GM10847 (cell line): ENCODE results near the gene COPZ1.

Experiments used
- POLR2A ChIP-seq: IDR thresholded peaks from 2 replicates; pipeline ENCODE4 v1.6.1; 2011; ENCODE audit not compliant: insufficient read length; ENCODE audit errors: extremely low read depth

COPZ1 gene

DNA sequence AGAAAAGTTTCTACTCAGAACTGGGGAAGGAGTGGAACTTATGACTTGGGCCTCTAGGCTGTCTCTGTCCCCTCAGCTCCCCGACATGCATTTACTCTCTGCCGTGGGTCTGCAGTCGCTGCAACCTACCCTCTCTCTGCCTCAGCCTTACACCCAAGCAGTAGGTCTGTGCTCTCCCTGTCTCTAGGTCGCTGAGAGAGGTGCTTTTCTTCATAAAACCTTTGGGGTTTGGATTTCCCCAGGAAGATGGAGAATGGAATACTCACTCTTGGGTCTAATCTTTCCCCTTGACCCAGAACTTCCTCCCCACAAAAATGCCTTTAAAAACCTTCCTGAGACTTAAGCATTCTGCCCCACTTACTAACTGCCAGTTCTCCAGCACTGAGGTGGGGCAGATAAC is 26.4 kb downstream of the COPZ1 start:
- TF ChIP-seq POLR2A: no peak

GRCh38 chr12:54352022-54352531 is 27.1 kb downstream of the COPZ1 start:
- TF ChIP-seq POLR2A: no peak

DNA sequence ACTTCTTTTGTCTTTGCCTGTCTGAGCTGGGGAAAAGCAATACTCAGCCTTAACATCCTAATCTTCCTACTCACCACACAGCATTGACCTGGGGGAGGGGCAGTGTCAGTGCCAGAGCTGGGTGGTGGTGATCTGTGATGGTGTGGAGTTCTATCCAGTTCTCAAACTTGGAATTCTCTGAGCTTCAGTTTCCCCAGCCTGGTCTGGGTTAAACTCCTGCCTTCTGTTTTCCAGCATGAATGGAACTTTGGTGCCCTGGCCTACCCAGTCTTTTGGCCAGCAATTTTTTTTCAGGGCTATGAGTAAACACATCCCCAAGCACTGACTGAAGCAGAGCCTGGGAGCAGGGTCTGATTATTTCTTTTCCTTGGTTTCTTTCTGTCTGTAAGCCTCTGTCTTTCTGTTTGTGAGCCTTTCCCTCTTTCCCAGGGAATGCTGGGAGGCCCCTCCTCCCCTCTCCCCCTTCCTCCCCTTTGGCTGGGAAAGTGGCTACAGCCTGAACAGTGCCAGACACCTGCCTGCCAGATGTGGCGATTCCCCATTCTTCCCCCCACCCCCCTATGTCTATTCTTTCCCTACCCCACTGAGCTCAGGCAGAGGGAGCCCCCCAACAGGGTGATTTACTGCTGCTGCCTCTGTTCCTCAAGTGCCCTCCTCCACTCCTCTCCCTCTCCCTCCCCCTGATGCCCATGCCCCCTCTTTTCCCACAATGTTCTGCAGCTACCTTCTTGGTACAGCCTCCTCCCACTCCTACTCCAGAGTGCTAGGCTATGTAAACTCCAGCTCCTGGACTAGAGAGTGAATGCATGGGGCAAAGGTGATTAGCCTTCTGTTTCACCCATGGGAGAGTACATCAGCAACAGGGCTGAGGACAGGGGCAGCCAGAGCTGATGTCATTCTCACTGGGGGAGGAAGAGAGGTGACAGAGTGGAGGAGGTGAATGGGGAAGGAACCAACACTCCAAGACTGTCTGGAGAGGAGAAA is 28.3 kb downstream of the COPZ1 start:
- TF ChIP-seq POLR2A: no peak

DNA sequence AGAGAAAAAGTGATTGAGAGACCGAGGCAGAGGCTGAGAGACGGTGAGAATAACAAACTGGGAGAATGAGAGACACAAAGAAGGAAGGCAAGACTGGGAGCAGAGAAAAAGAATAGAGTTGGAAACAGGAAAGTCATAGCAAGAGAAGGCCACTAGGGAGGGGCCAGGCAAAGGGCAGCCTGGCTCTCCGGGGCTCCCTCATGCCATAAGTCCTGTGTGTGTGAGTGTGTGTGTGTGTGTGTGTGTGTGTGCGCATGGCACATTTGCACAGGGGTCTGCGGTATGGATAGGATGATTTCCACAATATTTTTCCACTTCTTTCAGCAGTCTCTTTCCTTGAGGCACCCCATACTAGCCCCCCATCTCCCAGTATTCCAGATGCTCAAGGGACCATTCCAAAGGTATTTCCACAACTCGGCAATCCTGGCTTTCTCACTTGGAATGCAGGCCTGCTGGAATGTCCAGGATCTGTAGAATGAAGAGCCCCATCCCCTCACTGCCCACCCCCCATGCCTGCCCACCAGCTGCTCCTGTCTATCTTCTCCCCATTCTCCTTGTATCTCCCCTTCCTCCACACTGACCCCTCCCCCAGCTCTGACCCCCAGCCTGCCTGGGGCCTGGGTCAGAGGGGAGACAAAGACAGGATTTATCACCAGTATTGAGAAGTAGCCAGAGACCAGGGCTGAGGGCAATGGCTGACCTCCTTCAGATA is 30.3 kb downstream of the COPZ1 start:
- no peak for TF ChIP-seq POLR2A

- TF ChIP-seq POLR2A: no peak
Observed at GRCh38 chr12:54356228-54356627, 31.3 kb downstream of the COPZ1 start.

GRCh38 chr12:54356951-54357356 is 32.0 kb downstream of the COPZ1 start:
- no peak for TF ChIP-seq POLR2A

DNA sequence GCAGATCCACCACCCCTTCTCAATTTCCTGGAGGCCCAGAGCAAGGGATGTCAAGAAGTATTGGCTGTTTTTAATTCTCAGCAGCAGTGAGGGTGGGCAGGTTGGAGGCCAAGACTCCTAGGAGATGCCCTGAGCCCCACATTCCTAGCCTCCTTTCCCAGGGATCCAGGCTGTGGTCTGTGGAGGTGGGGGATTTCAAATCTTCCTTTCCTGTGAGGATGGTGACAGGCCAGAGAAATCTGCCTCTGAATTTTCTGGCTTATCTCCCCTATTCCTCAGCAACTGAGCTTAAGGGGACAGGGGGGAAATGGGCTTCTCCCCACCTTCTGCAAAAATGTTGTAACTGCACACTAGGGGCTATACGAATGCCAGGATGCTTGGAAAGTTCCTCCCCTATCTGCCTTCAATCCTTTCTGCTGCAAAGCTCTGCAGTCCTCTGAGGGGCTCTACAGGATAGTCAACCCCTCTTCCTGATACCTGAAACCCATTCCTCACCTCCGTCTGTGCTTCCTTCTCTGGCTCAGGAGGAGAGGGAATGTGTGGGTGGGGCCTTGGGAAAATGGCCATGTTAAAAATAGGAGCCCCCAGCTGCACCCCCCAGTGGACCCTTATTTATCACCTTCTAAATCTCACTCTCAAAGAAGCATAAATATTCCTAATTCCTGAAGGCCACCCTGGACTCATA is 32.7 kb downstream of the COPZ1 start:
- TF ChIP-seq POLR2A: no peak

DNA sequence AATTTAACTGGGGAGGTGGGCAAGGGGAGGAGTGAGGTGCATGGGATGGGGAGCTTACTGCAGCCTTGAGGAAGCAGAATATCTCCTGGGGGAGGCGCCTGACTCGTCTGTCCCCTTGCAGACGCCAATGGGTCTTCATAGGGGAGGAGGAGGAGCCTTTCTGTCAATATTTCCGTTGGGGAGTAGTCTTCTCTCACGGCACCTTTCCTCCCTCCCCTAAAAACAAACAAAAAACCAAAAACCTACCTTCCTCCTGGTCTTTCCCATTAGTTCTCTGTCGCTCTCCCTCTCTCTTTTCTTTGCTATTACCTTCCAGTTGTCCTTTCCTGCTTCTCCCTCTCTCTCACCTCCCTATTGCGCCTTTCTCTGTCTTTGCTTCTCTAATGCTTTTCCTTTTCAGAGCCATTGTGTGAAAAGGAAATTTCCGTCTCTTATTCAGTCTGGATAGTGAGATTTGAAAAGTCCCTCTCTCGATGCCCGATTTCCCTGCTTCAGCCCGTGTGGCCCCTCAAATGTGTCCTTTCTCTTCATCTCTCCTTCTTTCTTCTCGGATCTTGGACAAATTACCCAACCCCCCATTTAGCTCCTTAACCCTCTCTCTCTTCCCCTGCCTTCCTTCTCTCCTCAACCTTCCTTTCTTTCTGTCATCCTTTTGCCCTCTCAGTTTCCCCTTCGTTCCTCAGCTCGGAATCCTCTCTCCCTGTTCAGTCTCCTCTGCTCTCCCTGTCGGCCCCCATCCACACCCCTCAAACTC is 33.4 kb downstream of the COPZ1 start:
- no peak for TF ChIP-seq POLR2A

DNA sequence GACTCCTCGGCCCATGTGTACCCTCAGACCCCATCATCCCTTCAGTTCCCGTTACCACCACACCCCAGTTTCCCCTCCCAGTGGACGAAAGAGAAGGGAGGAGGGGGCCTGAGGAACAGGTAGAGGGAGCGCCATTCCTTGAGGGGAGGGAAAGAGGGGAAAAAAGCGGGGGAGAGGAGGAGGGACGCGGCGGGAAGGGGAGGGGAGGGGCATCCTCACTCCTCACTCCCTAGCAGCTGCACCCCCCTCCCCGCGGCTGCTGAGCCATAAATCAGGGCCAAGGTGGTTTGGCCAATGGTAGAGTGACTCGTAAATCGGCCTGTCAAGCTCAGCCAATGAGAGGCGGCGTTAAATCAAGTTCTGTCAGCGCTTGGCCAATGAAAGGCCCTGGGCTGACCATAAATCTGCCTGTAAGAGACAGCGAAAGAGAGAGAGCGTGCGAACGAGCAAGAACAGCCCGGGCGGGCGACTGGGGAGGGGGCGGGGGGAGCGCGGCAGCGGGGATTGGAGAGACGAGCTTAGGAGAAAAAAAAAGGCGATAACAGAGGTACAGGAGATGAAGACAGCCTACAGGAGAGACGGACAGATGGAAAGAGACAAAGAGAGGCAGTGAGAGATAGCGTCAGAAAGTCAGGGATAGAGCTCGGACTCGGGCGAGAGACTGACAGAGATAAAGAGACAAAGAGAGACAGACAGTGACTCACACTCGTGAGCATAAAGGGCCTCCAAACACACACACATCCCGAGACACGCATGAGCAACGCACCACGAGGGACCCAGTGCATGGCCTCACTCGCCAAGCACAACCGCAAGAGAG is 34.2 kb downstream of the COPZ1 start:
- TF ChIP-seq POLR2A: no peak

DNA sequence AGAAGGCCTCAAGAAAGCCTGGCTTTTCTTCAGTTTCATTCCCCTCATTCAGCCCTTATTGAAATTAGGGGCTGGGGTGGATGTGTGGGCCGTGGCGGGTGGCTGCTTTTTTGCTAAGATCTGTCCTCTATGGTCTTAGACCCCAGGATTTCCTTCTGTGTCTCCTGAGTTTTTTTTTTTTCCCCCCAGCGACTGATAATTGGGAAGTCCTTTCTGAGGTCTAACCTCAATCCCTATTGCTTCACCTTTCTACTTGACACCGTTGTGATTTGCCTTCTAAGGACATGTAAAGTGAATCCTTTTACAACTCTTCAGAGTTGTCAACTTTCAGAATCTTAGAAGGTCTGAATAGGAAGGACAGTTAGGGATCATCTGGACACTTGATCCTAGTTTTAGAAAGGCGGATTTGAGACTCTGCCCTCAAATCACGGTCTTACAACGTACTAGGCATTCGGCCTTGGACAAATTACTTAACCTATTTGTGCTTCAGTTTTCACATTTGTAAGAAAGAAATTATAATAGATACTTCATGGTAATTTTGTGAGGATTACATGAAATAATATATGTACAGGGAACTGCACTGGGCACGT is 34.9 kb downstream of the COPZ1 start:
- TF ChIP-seq POLR2A: no peak

DNA sequence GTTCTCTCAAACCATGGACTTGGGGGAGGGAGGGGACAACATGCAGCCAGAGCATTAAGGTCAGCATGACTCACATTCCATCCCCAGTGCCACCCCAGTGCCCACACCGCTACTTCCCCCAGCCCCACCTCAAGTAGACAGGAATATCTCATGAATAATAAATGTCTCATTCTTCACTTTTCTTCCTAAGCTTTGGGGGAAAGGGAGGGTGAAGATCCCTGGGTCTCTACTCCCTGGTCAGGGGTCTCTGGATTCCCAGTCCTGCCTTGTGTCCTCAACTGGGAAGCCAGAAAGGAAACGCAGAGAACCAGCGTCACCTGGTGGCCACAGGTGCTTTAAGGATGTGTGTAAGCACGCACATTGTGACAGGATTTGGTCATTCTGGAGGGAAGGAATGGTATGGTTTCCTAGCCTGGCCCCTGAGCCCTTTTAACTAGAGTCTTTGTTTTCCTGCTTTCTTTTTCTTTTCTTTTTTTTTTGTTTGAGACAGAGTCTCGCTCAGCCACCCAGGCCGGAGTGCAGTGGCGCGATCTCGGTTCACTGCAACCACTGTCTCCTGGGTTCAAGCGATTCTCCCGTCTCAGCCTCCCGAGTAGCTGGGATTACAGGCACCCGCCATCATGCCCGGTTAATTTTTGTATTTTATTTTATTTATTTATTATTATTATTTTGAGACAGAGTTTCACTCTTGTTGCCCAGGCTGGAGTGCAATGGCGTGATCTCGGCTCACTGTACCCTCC is 36.0 kb downstream of the COPZ1 start:
- TF ChIP-seq POLR2A: no peak

- TF ChIP-seq POLR2A: no peak
Observed at GRCh38 chr12:54363047-54363446, 38.1 kb downstream of the COPZ1 start.

DNA sequence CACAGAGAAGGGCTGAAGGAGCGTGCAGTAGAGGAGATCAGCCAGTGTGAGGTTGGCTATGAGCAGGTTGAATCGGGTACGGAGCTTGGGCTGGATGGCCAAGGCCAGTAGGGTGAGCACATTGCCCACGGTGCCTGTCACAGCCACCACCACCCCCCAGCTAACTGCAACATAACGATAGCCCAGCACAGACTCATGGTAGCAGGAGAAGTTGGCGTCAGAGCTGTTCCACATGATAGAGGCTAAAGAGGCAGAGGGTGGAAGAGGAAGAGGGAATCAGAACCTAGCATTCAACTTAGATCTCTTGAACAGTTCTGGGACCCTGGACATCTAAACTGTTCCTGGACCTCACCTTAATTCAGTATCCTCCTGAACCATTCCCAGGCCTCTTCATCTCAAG is 38.7 kb downstream of the COPZ1 start:
- TF ChIP-seq POLR2A: no peak
